PC-9 (cell line): Measurements from ENCODE around the gene SLC8A2. TPM values are rescaled to one million over a fixed set of nuclear protein-coding genes. Genes with fewer than 3 reads are reported as not detected.

Source experiments
- BruUV-seq: library from RNA; stranded (reverse); fragments of 400-500 nt; replicated peaks from 2 replicates; lab custom pipeline; 2021; lab: Mats Ljungman, UMichigan
- CTCF ChIA-PET: fragments of 300-600 bp; sonication (Branson Sonifier 250); formaldehyde crosslinking; loops from one replicate; lab custom pipeline; 2022; ENCODE audit warnings: antibody characterized with exemption; lab: Charles Lee
- POLR2A ChIA-PET: fragments of 300-600 bp; sonication (Branson Sonifier 250); formaldehyde crosslinking; loops from one replicate; lab custom pipeline; 2022; ENCODE audit warnings: antibody characterized with exemption; ENCODE audit not compliant: unreplicated experiment; lab: Charles Lee
- DNase-seq, 2 experiments: peaks; one replicate each; pipeline versions ENCODE4 v3.0.0 to v3.0.0-alpha.2; 2015 to 2022; ENCODE audit warnings: mixed read lengths in 1 of 2
- H2AFZ ChIP-seq: fragments of 200-600 bp; sonication (generic); 2 replicates; pipeline ENCODE4 v1.8.1; 2017; ENCODE audit warnings: antibody characterized with exemption
- H3F3A ChIP-seq: fragments of 200-600 bp; sonication (generic); 2 replicates; pipeline ENCODE4 v1.8.1; 2017; ENCODE audit warnings: antibody characterized with exemption, mild to moderate bottlenecking, low read depth; ENCODE audit not compliant: insufficient read depth
- H3K27ac ChIP-seq: fragments of 200-600 bp; sonication (generic); 2 replicates; pipeline ENCODE4 v1.6.1; 2016; ENCODE audit warnings: mixed run types
- H3K27me3 ChIP-seq: fragments of 200-600 bp; sonication (generic); 2 replicates; pipeline ENCODE4 v1.6.1; 2016; ENCODE audit warnings: low read depth, mixed run types; ENCODE audit not compliant: insufficient read depth
- H3K36me3 ChIP-seq: fragments of 200-600 bp; sonication (generic); 2 replicates; pipeline ENCODE4 v1.6.1; 2016; ENCODE audit warnings: low read depth, mixed run types
- H3K4me1 ChIP-seq: fragments of 200-600 bp; sonication (generic); replicated peaks from 2 replicates; pipeline ENCODE4 v1.6.1; 2016; ENCODE audit warnings: mixed run types; ENCODE audit not compliant: insufficient read depth
- H3K4me2 ChIP-seq: fragments of 200-600 bp; sonication (generic); 2 replicates; pipeline ENCODE4 v1.6.1; 2017; ENCODE audit warnings: mixed run types
- H3K4me3 ChIP-seq: fragments of 200-600 bp; sonication (generic); 2 replicates; pipeline ENCODE4 v1.6.1; 2016; ENCODE audit warnings: mixed run types
- H3K79me2 ChIP-seq: fragments of 200-600 bp; sonication (generic); 2 replicates; pipeline ENCODE4 v1.6.1; 2017; ENCODE audit warnings: low read depth, mixed run types
- H3K9me2 ChIP-seq: fragments of 200-600 bp; sonication (generic); 2 replicates; pipeline ENCODE4 v1.8.1; 2017; ENCODE audit warnings: mild to moderate bottlenecking; ENCODE audit not compliant: insufficient read depth
- H3K9me3 ChIP-seq: fragments of 200-600 bp; sonication (generic); 2 replicates; pipeline ENCODE4 v1.8.1; 2016; ENCODE audit warnings: low read depth; ENCODE audit not compliant: insufficient read depth
- H4K20me1 ChIP-seq: fragments of 200-600 bp; sonication (generic); 2 replicates; pipeline ENCODE4 v1.8.1; 2017; ENCODE audit not compliant: insufficient read depth
- EZH2 ChIP-seq: fragments of 200-600 bp; sonication (generic); IDR thresholded peaks from 2 replicates; pipeline ENCODE4 v1.8.0; 2017; ENCODE audit warnings: antibody characterized with exemption, low read depth
- intact Hi-C: fragments of 100-400 bp; cut with micrococcal nuclease; formaldehyde crosslinking; loops from one replicate; pipeline ENCODE4 v1.10.0; 2022; ENCODE audit not compliant: unreplicated experiment
- total RNA-seq: library from RNA; stranded (reverse); gene quantifications from 2 replicates; pipeline ENCODE4 v1.2.3, GENCODE V29; 2021
- TF ChIP-seq, protein P1 (sequence below): fragments of 200-600 bp; sonication (generic); conservative IDR thresholded peaks from 2 replicates; pipeline ENCODE4 v1.6.1; 2017; ENCODE audit warnings: mixed run types, antibody characterized with exemption, mild to moderate bottlenecking, moderate library complexity

SLC8A2 gene
- total RNA-seq, 1 experiment from 2014 or later: not detected

DNA sequence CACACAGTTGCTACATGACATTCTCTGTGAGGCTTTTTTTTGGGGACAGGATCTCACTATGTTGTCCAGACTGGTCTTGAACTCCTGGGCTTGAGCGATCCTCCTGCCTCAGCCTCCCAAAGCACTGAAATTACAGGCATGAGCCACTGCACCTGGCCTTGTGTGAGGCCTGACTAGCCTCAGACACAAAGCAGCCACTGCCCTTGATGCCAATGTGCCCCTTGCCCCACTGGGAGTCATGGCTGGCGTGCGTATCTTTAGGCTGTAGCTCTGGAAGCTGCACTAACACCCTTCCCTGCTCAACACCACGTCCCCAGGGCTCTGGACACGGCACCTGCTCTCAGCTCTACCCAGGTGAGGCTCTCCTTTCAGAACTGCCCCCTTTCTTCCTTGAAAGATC, 26.9 kb upstream of the SLC8A2 start:
- TF ChIP-seq EZH2: no peak
- TF ChIP-seq, protein P1, sequence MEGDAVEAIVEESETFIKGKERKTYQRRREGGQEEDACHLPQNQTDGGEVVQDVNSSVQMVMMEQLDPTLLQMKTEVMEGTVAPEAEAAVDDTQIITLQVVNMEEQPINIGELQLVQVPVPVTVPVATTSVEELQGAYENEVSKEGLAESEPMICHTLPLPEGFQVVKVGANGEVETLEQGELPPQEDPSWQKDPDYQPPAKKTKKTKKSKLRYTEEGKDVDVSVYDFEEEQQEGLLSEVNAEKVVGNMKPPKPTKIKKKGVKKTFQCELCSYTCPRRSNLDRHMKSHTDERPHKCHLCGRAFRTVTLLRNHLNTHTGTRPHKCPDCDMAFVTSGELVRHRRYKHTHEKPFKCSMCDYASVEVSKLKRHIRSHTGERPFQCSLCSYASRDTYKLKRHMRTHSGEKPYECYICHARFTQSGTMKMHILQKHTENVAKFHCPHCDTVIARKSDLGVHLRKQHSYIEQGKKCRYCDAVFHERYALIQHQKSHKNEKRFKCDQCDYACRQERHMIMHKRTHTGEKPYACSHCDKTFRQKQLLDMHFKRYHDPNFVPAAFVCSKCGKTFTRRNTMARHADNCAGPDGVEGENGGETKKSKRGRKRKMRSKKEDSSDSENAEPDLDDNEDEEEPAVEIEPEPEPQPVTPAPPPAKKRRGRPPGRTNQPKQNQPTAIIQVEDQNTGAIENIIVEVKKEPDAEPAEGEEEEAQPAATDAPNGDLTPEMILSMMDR: no peak

DNA sequence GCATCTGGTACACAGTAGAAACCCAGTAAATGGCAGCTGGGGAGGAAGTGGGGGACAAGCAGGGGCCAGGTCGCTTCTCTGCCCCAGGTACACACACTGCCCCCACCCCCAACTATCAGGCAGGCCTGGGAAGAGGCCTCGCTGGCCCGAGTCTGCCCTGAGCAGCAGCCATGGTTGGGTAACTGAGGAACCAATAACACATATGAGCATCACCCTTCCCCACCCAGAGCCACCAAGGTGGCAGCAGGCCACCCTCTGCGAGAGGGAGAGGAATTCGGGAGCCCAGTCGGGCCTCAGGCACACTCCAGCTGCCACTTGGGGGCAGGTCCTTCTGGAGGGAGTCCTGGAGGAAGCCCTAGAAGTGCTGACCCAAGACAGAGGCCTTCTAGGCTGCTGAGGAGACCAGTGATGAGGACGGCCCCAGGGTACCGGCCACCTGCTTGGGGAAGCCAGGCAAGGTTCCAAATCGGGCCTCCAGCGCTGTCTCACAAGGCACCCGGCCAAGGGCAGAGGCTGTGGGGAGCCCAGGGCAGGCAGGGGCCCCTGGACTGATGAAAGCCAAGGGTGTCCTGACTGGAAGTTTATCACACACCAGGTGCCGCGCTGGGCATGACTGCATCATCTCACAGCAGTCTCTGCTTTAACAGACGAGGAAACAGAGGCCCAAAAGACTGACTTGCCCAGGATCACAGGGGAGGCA, 26.3 kb upstream of the SLC8A2 start:
- Histone ChIP-seq H3F3A (0 out of 2 replicates have a peak, but pooled peaks cover 3% of the 10 kb centered on the region), H3K27ac (no peak overlapping the region), H3K4me2 (no peak overlapping the region), H3K4me3 (no peak overlapping the region), H3K9me2 (no peaks in the 10 kb centered on the region), H3K36me3 (no peaks in the 10 kb centered on the region), H3K79me2 (no peaks in the 10 kb centered on the region), H3K27me3 (no peaks in the 10 kb centered on the region), H4K20me1 (peaks cover 3% of the 10 kb centered on the region; the same call in 1 of the 2 replicates), H3K4me1 (no peaks in the 10 kb centered on the region), H2AFZ (no peak overlapping the region), H3K9me3 (no peaks in the 10 kb centered on the region)
- no TSS peak for BruUV-seq
- CTCF ChIA-PET: no interaction called here
- DNase-seq: no peak
- TF ChIP-seq, protein P1: no peak
- no peak for TF ChIP-seq EZH2
- POLR2A ChIA-PET: no interaction called here
- intact Hi-C loops: no loop called here

More for the DNA sequence above, 26.9 kb upstream of the SLC8A2 start:
- H3K4me2 ChIP-seq: no peak overlapping the region
- intact Hi-C loops: no loop called here
- H3K27ac ChIP-seq: no peak overlapping the region
- H3K27me3 ChIP-seq: no peaks in the 10 kb centered on the region
- ChIA-PET CTCF (no interaction called here), POLR2A (no interaction called here)
- no peaks in the 10 kb centered on the region for H3K4me1 ChIP-seq
- no TSS peak for BruUV-seq
- H3F3A ChIP-seq: 0 out of 2 replicates have a peak, but pooled peaks cover 3% of the 10 kb centered on the region
- H2AFZ ChIP-seq: no peak overlapping the region
- no peaks in the 10 kb centered on the region for H3K9me2 ChIP-seq
- no peak for DNase-seq
- no peaks in the 10 kb centered on the region for H3K79me2 ChIP-seq
- peaks cover 7% of the 10 kb centered on the region; the same call in 1 of the 2 replicates for H4K20me1 ChIP-seq
- H3K9me3 ChIP-seq: no peaks in the 10 kb centered on the region
- H3K36me3 ChIP-seq: no peaks in the 10 kb centered on the region
- no peak overlapping the region for H3K4me3 ChIP-seq

DNA sequence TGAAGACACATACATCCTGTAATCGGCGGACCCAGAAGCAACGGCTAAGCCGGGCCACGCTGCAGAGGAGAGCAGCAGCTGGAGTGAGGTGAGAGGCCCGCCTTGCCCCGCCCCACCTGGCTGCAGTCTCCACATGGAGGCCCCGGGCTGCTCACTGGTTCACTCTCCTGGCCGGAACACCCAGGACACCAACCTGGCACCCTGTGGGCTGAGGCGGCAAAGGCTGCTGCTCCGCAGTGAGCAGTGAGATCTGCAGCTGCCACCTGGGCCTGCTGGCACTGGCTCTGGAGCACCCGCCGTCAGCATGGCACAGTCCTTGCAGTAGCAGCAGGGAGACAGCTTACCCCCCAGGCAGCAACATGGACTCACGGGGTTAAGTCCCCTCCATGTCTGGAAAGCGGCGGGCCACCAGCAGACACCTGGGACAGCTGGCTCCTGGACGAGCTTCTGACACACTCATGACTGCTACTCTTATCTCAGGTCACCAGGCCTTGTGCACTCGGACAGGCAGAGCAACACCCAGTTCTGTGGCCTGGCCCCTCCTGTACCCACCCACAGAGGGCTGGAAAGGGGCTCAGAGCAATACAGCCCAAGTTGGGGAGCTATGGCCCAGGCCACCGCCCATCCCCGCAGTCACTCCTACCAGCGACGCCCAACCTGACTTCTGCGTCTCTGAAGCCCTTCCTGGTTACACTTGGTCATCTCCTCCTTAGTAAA, 25.5 kb upstream of the SLC8A2 start:
- POLR2A ChIA-PET: no interaction called here
- intact Hi-C loops: no loop called here
- Histone ChIP-seq H3K4me1 (no peaks in the 10 kb centered on the region), H3K9me2 (no peaks in the 10 kb centered on the region), H3K27me3 (no peaks in the 10 kb centered on the region), H3K36me3 (no peaks in the 10 kb centered on the region), H4K20me1 (peaks cover 3% of the 10 kb centered on the region; the same call in 1 of the 2 replicates), H2AFZ (no peak overlapping the region), H3K4me3 (no peak overlapping the region), H3K9me3 (no peaks in the 10 kb centered on the region), H3K4me2 (no peak overlapping the region), H3F3A (0 out of 2 replicates have a peak, but pooled peaks cover 3% of the 10 kb centered on the region), H3K27ac (no peak overlapping the region), H3K79me2 (no peaks in the 10 kb centered on the region)
- TF ChIP-seq, protein P1: no peak
- no peak for TF ChIP-seq EZH2
- no TSS peak for BruUV-seq
- no peak for DNase-seq
- CTCF ChIA-PET: interaction anchor here (0.5 kb wide), 1 partner anchor 81 kb away, joined by 5 read pairs; no protein-coding TSS in a partner anchor
